NB4 (cell line): Measurements from ENCODE around the gene ADAM10.

Experiments
- DNase-seq: peaks from one replicate; pipeline ENCODE4 v3.0.0; 2010; ENCODE audit warnings: low read depth
- H3K4me3 ChIP-seq: one replicate; pipeline ENCODE4 v1.5.1; 2011; ENCODE audit warnings: mild to moderate bottlenecking, low read depth, low read length, moderate library complexity
- MAX ChIP-seq: IDR thresholded peaks from 2 replicates; pipeline ENCODE4 v1.6.1; 2011; ENCODE audit warnings: low read depth, low read length
- MYC ChIP-seq: IDR thresholded peaks from 2 replicates; pipeline ENCODE4 v1.6.1; 2011; ENCODE audit warnings: low read depth, low read length
- POLR2A ChIP-seq: IDR thresholded peaks from 2 replicates; pipeline ENCODE4 v1.6.1; 2011; ENCODE audit warnings: mild to moderate bottlenecking; ENCODE audit not compliant: insufficient read length; ENCODE audit errors: extremely low read depth
- TF ChIP-seq, protein P1 (sequence below): IDR thresholded peaks from one replicate; pipeline ENCODE4 v1.5.1; 2012; ENCODE audit warnings: low read depth, low read length

ADAM10 gene

DNA sequence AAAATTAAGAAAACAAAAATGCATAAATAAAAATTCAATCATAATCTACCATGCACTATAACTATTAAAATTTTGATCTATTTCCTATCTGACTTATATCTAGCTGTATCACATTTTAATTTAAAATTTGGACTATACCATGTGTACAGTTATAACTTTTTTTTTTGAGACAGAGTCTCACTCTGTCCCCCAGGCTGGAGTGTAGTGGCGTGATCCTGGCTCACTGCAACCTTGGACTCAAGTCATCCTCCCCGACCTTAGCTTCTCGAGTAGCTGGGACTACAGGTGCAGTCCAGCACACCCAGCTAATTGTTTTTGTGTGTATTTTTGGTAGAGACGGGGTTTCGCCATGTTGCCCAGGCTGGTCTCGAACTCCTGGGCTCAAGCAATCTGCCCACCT lies 119.9 kb downstream of the ADAM10 start:
- H3K4me3 ChIP-seq = no peak overlapping the region
- TF ChIP-seq POLR2A (no peak), MAX (no peak)
- TF ChIP-seq, protein P1, sequence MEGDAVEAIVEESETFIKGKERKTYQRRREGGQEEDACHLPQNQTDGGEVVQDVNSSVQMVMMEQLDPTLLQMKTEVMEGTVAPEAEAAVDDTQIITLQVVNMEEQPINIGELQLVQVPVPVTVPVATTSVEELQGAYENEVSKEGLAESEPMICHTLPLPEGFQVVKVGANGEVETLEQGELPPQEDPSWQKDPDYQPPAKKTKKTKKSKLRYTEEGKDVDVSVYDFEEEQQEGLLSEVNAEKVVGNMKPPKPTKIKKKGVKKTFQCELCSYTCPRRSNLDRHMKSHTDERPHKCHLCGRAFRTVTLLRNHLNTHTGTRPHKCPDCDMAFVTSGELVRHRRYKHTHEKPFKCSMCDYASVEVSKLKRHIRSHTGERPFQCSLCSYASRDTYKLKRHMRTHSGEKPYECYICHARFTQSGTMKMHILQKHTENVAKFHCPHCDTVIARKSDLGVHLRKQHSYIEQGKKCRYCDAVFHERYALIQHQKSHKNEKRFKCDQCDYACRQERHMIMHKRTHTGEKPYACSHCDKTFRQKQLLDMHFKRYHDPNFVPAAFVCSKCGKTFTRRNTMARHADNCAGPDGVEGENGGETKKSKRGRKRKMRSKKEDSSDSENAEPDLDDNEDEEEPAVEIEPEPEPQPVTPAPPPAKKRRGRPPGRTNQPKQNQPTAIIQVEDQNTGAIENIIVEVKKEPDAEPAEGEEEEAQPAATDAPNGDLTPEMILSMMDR = no peak
- DNase-seq = no peak

DNA sequence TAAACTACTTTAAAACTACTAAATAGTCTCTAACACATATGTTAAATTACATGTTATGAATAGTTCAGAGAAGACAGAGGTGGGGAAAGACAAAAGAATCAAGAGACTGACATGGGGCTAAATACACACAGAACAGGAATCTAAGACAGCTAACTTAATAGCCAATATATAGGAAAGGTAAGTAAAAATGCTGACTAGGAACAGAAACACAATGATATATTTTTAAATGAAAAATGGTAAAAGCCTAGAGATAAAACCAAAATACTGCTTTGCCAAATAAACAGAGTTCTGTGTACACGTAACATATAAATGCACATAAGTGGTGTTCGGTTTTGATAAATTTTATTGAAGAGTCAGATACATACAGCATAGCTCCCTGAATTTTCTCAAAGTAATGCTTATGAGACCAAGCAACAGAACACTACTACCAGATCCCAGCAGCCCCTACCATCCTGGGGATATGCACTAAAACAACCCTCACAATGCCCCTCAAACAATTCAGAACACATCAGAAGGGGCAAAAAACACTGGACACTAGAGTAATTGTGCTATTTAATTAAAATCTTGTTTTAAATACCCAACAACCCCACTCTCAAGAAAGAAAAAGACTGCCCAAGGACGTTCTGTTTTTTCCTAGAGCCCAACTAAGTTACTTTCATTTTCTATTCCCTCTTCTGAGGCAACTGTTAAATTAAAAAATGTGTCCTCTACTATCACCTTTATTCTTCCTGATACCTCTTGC lies 121.1 kb downstream of the ADAM10 start:
- peak; percentile 13 for DNase-seq
- peak overlapping the region; percentile 43 for H3K4me3 ChIP-seq
- TF ChIP-seq MAX (no peak), POLR2A (no peak), MYC (no peak)
- TF ChIP-seq, protein P1 = no peak

DNA sequence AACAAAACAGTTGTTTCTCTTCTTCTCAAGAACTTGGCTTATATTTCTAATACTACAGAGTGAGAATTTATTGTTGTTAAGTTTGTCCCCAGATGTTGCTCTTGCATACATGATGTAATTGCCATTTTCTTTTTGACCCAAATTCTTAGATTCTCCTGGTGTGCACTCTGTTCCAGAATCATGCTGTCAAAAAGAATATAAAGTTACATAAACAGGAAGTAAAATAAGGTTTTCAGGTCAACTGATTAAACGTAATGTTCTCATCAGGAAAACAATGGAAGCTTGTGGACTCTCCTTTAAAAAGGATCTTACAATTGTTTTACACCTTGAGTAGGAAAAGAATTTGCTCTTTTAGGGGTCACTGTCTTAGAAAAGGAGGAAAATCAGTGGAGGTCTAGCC lies 121.8 kb downstream of the ADAM10 start:
- no peak overlapping the region for H3K4me3 ChIP-seq
- TF ChIP-seq MAX (no peak), POLR2A (no peak), MYC (no peak)
- TF ChIP-seq, protein P1 = no peak
- DNase-seq = no peak

- no peak overlapping the region for H3K4me3 ChIP-seq
- TF ChIP-seq POLR2A (no peak), MAX (no peak), MYC (no peak)
- TF ChIP-seq, protein P1 = no peak
- DNase-seq = no peak
Observed at GRCh38 chr15:58627046-58627445, 122.5 kb downstream of the ADAM10 start.

DNA sequence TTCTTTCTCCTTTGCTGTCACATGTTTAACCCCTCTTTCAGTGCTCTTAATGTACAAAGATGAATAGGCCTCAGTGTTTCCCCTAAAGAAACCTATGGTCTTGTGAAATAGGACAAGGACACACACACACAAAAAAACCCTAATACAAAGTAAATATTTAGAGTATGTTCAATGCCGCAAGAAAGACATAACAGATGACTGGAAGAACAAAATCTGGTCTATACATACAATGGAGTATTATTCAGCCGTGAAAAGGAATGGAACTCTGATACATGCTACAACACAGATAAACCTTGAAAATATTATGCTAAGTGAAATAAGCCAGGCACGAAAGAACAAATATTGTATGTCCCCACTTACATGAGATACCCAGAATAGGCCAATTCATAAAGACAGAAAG lies 123.1 kb downstream of the ADAM10 start:
- TF ChIP-seq POLR2A (no peak), MYC (no peak)
- TF ChIP-seq, protein P1 = no peak
- DNase-seq = no peak
- no peak overlapping the region for H3K4me3 ChIP-seq
